Stimulated activated CD4-positive, alpha-beta T cell treated with anti-CD3 and anti-CD28 coated beads, Interleukin-2, amount 100 ng/mL, for 24 hours (primary cell): ENCODE data around the gene KIF20B.

Experiments used
- DNase-seq, 2 donors: peaks; one replicate each; pipeline ENCODE4 v3.0.0-alpha.2; 2020

KIF20B gene

GRCh38 chr10:89701242-89702120 lies at the start of gene KIF20B:
TSS of gene KIF20B (plus strand) at chr10:89701590. CDS start at chr10:89705295, 3,705 bp downstream.
- peak; percentile 93 to 94 for DNase-seq

GRCh38 chr10:89651916-89652573 lies 49.3 kb upstream of the KIF20B start:
- DNase-seq = no peak

- no peak for DNase-seq
These were observed 48.5 kb upstream of the KIF20B start for GRCh38 chr10:89652806-89653370.

- DNase-seq = no peak
These were observed 48.0 kb upstream of the KIF20B start for GRCh38 chr10:89653410-89653869.

GRCh38 chr10:89655722-89656121 lies 45.7 kb upstream of the KIF20B start:
- DNase-seq = no peak

GRCh38 chr10:89657302-89657701 lies 44.1 kb upstream of the KIF20B start:
- DNase-seq = no peak

- DNase-seq = no peak
These were observed 42.0 kb upstream of the KIF20B start for GRCh38 chr10:89659143-89660131.

- DNase-seq = no peak
These were observed 38.8 kb upstream of the KIF20B start for GRCh38 chr10:89662596-89662995.

- no peak for DNase-seq
These were observed 38.2 kb upstream of the KIF20B start for GRCh38 chr10:89663144-89663543.

GRCh38 chr10:89664203-89664602 lies 37.2 kb upstream of the KIF20B start:
- no peak for DNase-seq

- DNase-seq = no peak
These were observed 36.1 kb upstream of the KIF20B start for GRCh38 chr10:89665302-89665701.

- no peak for DNase-seq
These were observed 35.3 kb upstream of the KIF20B start for GRCh38 chr10:89666138-89666537.

- DNase-seq = no peak
These were observed 32.9 kb upstream of the KIF20B start for GRCh38 chr10:89668386-89669071.

- no peak for DNase-seq
These were observed 31.4 kb upstream of the KIF20B start for GRCh38 chr10:89669985-89670384.

- no peak for DNase-seq
These were observed 30.5 kb upstream of the KIF20B start for GRCh38 chr10:89670926-89671325.

- no peak for DNase-seq
These were observed 24.0 kb upstream of the KIF20B start for GRCh38 chr10:89677341-89677740.

- DNase-seq = no peak
These were observed 21.4 kb upstream of the KIF20B start for GRCh38 chr10:89679986-89680385.

GRCh38 chr10:89683883-89684282 lies 17.5 kb upstream of the KIF20B start:
- no peak for DNase-seq

- DNase-seq = no peak
These were observed 16.8 kb upstream of the KIF20B start for GRCh38 chr10:89684604-89685003.

GRCh38 chr10:89685936-89686335 lies 15.5 kb upstream of the KIF20B start:
- no peak for DNase-seq

GRCh38 chr10:89690027-89690426 lies 11.4 kb upstream of the KIF20B start:
- no peak for DNase-seq

GRCh38 chr10:89692416-89692815 lies 9.0 kb upstream of the KIF20B start:
- DNase-seq = no peak
